ENCODE data around the gene FHIT.

- TF ChIP-seq CTCF (IDR thresholded peaks at IDR 0.05; ENCODE audit: low read depth, low read length, missing input control) = no peak
- TF ChIP-seq REST (IDR thresholded peaks at IDR 0.05) = no peak
- no peak for TF ChIP-seq GABPA (IDR thresholded peaks at IDR 0.05 in 1 of 2, conservative IDR thresholded peaks at IDR 0.05 in 1 of 2)
- TF ChIP-seq SP1 (IDR thresholded peaks at IDR 0.05) = no peak
- no peak for TF ChIP-seq MAX (IDR thresholded peaks at IDR 0.05)
- TF ChIP-seq RAD21 (IDR thresholded peaks at IDR 0.05) = no peak
- TF ChIP-seq EGR1 (IDR thresholded peaks at IDR 0.05; ENCODE audit: low read depth in 2 of 2) = no peak
These were observed 1241.2 kb downstream of the FHIT start for GRCh38 chr3:60009931-60010478.

Measured in liver (tissue), 3 donors.